Glutamatergic neuron (in vitro differentiated cells): ENCODE measurements around the gene GNG7. TPM values are rescaled to one million over a fixed set of nuclear protein-coding genes. Genes with fewer than 3 reads are reported as not detected.
"Not testable (repeated sequence)": the region's sequence is repeated elsewhere in the genome, so short reads cannot be mapped to it uniquely, and the experiment has no call there.

Source experiments
- DNase-seq: peaks from one replicate; pipeline ENCODE4 v3.0.0; 2022
- H3K27ac Mint-ChIP-seq: one replicate; pipeline ENCODE4 v1.8.0; 2020; ENCODE audit warnings: mild to moderate bottlenecking, mixed read lengths, inconsistent platforms; ENCODE audit not compliant: unreplicated experiment
- H3K27me3 Mint-ChIP-seq: one replicate; pipeline ENCODE4 v1.8.0; 2020; ENCODE audit warnings: mild to moderate bottlenecking, moderate library complexity, mixed read lengths, inconsistent platforms; ENCODE audit not compliant: unreplicated experiment
- H3K36me3 Mint-ChIP-seq: one replicate; pipeline ENCODE4 v1.8.0; 2020; ENCODE audit warnings: mild to moderate bottlenecking, mixed read lengths, inconsistent platforms; ENCODE audit not compliant: unreplicated experiment
- H3K4me1 Mint-ChIP-seq: one replicate; pipeline ENCODE4 v1.8.0; 2020; ENCODE audit warnings: mild to moderate bottlenecking, low read depth, mixed read lengths, inconsistent platforms; ENCODE audit not compliant: unreplicated experiment
- H3K4me3 Mint-ChIP-seq: one replicate; pipeline ENCODE4 v1.8.0; 2020; ENCODE audit warnings: mild to moderate bottlenecking, mixed read lengths, inconsistent platforms; ENCODE audit not compliant: unreplicated experiment
- H3K9me3 Mint-ChIP-seq: one replicate; pipeline ENCODE4 v1.8.0; 2020; ENCODE audit warnings: mild to moderate bottlenecking, moderate library complexity, mixed read lengths, inconsistent platforms; ENCODE audit not compliant: unreplicated experiment
- CTCF ChIP-seq: fragments of 200-600 bp; sonication (generic); IDR thresholded peaks from one replicate; pipeline ENCODE4 v1.5.0; 2021; ENCODE audit not compliant: partially characterized antibody, unreplicated experiment
- total RNA-seq: library from RNA; stranded (reverse); fragmentation: NEBNext Ultra II Directional; extraction: Animal tissue kit (Norgen Biotek cat#: 25700); gene quantifications from one replicate; pipeline ENCODE4 v1.2.1, GENCODE V29; 2021; ENCODE audit not compliant: unreplicated experiment

Gene GNG7
- total RNA-seq, 1 donor from 2014 or later, result 8.0 TPM

GRCh38 chr19:2540646-2541454 lies 161.6 kb downstream of the GNG7 start:
- Mint-ChIP-seq H3K27ac (no peak overlapping the region), H3K36me3 (no peaks in the 10 kb centered on the region)
- peak; percentile 62 for DNase-seq

GRCh38 chr19:2540251-2540645 lies 162.2 kb downstream of the GNG7 start:
- no peaks in the 10 kb centered on the region for H3K36me3 Mint-ChIP-seq
- no peak overlapping the region for H3K4me3 Mint-ChIP-seq
- no peak overlapping the region for H3K27ac Mint-ChIP-seq
- no peak for TF ChIP-seq CTCF
- H3K9me3 Mint-ChIP-seq, result no peaks in the 10 kb centered on the region
- DNase-seq, result no peak
- peaks cover 8% of the 10 kb centered on the region for H3K4me1 Mint-ChIP-seq
- H3K27me3 Mint-ChIP-seq, result no peaks in the 10 kb centered on the region

More at GRCh38 chr19:2540646-2541454, 161.6 kb downstream of the GNG7 start:
- Mint-ChIP-seq H3K27me3 (no peaks in the 10 kb centered on the region), H3K9me3 (peaks cover 1% of the 10 kb centered on the region), H3K4me3 (no peak overlapping the region), H3K4me1 (peaks cover 8% of the 10 kb centered on the region)
- no peak for TF ChIP-seq CTCF

- Mint-ChIP-seq H3K27ac (no peak overlapping the region), H3K4me3 (no peak overlapping the region), H3K4me1 (peaks cover 3% of the 10 kb centered on the region)
These were observed 164.3 kb downstream of the GNG7 start for GRCh38 chr19:2538096-2538757.

GRCh38 chr19:2537584-2537983 lies 164.9 kb downstream of the GNG7 start:
- not testable (repeated sequence) for H3K9me3 Mint-ChIP-seq, H3K4me3 Mint-ChIP-seq, H3K4me1 Mint-ChIP-seq

More at GRCh38 chr19:2538096-2538757, 164.3 kb downstream of the GNG7 start:
- TF ChIP-seq CTCF, result no peak
- peaks cover 3% of the 10 kb centered on the region for H3K27me3 Mint-ChIP-seq
- H3K9me3 Mint-ChIP-seq, result peaks cover 4% of the 10 kb centered on the region
- no peak for DNase-seq
- H3K36me3 Mint-ChIP-seq, result peaks cover 4% of the 10 kb centered on the region

GRCh38 chr19:2536461-2536860 lies 166.0 kb downstream of the GNG7 start:
- no peak for DNase-seq
- Mint-ChIP-seq H3K27ac (no peak overlapping the region), H3K27me3 (peaks cover 3% of the 10 kb centered on the region), H3K36me3 (peaks cover 10% of the 10 kb centered on the region), H3K4me3 (no peak overlapping the region), H3K9me3 (peaks cover 5% of the 10 kb centered on the region), H3K4me1 (no peaks in the 10 kb centered on the region)
- no peak for TF ChIP-seq CTCF

More at GRCh38 chr19:2537584-2537983, 164.9 kb downstream of the GNG7 start:
- not testable (repeated sequence) for H3K36me3 Mint-ChIP-seq, DNase-seq, H3K27ac Mint-ChIP-seq, H3K27me3 Mint-ChIP-seq
